ENCODE data around the gene FAM83F.

FAM83F gene

DNA sequence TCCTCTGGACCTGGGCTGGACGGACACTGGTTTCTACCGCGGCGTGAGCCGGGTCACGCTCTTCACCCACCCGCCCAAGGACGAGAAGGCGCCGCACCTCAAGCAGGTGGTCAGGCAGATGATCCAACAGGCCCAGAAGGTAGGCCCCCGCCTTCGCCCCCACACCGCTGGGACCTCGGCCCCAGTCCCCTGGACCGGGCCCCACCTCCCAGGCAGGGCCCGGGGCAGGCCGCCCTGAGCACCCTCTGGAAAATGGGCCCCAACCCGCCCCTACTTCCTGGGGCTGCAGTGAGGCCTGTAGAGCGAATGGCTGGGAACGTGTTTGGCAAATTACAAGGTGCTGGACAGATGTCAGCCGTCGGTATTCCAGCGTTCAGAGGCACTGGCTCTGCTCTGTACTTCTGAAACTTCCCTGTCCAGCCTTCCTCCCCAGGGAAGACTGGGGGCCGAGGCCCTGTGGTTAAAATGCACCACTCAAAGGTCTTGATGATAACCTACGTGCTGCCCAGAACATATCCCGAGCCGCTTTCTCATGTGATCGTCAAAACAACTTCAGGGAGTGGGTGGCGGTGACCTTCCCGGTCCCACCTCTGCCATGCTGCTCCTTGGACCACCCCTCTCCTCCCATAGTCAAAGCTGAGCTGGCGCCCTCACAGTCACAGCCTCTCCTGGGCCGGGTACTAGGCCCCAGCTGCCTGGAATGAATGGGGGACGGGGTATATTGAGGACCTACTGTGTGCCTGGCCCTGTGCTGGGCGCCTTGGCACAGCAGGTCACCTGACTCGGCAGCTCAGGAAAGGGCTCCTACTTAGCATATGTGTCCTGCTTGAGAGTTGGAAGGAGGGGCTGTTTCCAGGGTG, 869 bp downstream of the FAM83F start:
- DNase-seq: no peak

DNA sequence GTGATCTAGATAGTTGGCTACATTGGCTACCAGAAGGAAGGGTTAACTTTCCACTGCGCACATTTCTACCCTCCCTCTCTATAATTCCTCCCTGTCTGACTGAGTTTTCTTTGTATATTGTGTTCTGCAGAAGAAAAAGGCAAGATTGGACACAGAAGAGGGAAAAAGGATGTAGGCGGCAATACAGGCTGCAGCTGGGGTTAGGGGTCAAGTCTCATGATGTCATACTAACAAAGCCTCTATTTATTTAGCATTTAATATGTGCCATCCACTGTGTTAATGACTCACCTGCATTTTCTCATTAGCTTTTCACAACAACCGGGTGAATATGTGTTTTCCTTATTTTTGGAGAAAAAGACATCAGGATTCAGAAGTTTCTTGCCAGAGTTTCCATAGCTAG, 2.0 kb downstream of the FAM83F start:
- DNase-seq: no peak

DNA sequence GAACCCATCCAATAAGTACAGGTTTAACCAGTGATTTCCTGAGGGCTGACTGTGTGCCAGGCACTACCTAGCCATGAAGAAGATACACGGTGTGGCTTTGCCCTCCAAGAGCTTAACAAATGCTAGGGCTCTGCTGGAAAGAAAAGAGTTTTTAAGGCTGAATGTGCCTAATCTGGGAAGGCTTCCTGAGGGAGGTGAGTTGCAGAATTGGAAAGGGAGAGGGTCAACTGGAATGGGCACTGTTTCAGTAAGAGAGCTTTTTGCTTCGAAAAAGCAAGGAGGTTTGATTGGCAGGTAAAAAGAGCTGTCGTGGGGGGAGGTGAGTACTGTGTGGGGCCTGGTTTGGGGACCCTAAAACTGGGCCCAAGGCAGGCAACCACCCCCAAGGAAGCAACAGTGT, 2.7 kb downstream of the FAM83F start:
- no peak for DNase-seq

DNA sequence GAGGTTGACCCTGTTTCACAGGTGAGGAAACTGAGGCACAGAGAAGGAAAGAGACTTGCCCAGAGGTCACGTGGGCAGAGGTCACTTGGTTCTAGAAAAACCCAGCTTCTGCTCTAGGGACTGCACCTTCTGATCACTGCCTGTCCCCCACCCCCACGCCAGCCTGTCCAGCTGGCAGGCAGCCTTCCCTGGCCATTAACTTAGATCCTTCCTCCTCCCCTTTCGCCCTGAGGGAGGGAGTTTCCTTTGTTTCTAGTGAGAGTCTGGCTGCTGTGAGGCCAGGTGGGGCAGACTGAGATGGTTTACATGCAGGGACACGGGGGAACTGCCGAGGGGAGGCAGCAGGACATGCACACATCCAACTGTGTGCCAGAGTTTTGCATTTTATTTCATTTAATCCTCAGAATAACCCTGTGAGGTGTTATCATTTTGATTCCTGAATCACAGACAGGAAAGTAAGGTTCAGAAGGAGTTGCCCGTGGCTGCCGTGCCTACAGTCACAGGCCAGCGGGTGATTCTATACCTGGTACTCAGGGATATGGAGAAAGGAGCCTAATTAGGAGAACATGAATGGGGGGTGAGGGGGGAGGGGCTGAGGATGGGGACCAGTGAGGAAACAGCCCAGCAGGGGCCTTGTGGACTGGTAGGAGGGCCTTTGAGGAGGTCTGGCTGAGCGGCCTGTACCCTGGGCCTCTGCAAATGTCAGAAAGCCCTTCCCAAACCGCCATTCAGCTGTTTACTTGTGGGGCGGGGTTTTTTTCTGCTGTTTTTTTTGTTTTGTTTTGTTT, 3.4 kb downstream of the FAM83F start:
- no peak for DNase-seq

DNA sequence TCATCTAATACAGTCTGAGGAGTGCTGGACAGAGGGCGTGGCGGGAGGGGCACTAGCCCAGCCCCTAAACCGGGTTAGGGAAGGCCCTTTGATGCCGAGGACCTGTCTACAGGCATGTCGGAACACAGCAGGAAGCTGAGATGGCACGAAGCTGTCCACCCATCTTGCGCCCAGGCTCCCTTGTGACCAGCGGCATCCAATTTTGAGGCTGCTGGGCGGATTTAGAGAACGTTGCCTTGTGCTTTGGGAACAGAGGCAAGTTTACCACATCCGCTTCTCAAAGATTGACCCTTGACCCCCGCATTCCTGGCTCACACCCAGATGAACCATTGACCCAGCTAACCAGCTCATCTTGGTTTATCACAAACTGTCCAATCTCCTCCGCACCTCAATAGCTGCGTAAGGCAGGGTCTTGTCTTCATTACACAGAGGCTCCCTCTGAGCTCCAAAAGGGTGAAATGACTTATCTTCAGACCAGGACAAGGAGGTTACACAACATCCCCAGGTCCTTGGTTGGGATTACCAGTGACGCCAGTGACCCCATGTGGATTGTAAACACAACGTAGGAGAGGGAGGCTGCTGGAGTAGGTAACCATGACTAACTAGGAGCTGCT, 4.5 kb downstream of the FAM83F start:
- no peak for DNase-seq

DNA sequence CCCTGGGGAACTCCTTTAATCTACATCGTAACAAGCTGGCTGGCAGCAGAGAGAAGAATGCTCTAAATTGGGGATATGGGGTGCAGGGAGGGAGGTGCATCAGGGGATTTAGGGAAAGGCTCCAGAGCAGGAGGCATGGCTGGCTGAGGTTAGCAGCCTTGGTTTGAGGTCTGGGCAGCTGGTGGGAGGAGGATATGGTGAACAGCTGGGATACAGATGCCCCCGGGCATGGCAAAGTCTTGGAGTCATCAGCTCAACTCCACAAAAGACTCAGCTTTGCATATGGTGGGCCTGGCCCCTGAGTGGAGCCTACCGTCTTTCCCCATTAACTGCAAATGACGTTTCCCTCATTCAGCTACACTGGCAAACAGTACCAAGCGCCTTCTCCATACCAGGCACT, 5.4 kb downstream of the FAM83F start:
- DNase-seq: no peak

DNA sequence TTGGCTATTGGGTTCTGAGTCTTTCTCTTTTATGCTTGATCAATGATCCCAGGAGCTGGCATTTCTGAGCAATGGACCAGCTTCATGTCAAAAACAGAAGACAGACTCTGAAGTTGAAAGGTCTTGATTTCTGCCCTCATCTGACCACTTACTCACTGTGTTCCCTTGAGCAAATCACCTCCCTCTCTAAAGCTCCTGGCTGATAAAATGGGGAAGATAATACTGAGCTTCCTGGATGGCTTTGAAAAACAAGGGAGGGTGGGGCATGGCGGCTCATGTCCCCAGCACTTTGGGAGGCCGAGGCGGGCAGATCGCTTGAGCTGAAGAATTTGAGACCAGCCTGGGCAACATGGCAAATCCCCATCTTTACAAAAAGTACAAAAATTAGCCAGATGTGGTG, 6.4 kb downstream of the FAM83F start:
- no peak for DNase-seq

DNA sequence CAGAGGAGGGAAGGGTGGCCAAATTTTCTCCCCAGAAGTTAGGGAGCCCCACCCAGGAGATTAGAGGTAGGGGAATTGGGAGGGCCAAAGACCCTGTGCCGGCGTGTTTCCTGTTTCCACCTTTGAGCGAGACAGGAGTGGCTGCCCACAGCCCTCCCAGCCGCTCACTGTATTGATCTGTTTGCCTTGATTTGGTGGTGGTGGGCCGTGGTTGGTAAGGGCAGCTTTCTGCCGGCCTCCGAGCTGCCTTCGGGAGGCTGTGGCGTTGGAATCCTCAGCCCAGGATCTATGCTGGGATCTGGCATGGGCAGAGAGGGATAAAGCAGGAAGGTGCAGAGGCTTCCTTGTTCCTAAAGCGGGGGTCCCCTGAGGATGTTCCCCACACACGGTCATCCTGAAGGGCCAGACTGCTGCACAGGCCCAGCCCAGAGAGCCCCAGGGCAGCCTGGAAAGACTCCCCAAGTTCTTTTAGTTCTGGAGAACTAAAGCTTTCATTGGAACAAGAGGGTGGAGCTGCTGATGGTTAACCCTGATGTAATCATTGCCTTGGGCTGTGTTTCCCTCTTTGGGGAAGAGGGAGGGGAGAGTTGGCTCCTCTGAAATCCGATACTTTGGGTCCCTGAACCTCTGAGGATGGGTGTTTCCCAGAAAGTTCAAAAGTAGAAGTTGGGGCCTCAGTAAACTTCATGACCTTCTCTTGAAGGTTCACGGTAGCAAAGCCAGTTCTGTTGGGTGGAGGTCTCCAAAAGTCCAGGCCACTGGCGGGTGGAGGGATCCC, 7.2 kb downstream of the FAM83F start:
- no peak for DNase-seq

DNA sequence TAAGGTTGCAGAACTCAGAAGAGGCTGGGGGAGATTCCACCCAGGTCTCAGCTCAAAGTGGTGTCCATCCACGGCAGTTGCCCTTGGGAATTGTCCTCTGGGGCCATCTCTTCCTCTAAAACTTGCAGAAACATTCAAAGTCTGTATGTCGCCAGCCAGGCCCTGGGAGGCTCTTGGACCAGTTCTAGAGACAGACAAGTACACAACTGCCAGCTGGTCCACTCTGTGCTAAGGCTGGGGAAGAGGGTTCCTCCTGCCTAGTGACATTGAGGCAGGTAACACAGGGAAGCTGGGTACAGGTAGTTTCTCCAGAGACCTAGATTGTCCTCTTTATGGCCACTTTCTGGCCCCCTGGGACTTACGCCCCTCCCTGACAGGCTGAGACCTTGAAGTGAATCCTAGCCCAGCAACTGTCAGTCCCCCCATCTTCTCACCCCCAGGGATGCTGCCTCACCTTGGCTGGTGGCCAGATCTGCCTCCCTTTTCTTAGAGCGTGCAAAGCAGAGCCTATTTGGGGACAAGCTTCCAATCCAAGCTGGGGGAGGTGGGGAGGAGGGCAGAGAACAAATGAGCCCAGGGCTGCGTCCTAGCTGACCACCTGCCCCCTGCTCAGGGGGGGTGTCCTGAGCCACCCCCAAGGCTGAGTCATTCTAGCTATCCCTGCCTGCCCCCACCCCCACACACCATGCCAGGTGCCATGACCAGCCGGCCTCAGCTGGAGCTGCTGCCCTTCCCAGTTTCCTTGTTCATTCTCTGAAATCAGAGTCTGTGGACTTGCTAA, 8.4 kb downstream of the FAM83F start:
- DNase-seq: no peak

DNA sequence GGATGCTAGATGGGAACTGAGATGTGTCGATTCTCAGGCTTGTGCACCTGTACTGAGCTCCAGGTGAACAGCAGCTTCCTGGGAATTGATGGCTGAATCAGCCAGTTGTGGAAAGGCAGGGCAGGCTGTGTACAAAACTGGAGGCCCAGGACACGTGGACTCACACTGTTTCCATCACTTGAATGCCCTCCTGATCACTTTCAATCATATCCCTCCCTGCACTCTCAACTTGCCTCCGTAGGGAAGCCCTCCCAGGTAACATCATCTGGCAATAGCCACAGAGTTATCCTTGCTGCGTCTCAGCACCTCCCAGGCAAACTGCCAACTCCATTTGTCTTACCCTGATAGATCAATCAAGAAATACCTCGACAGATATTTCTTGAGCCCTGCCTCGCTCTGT, 10.1 kb downstream of the FAM83F start:
- DNase-seq: no peak

DNA sequence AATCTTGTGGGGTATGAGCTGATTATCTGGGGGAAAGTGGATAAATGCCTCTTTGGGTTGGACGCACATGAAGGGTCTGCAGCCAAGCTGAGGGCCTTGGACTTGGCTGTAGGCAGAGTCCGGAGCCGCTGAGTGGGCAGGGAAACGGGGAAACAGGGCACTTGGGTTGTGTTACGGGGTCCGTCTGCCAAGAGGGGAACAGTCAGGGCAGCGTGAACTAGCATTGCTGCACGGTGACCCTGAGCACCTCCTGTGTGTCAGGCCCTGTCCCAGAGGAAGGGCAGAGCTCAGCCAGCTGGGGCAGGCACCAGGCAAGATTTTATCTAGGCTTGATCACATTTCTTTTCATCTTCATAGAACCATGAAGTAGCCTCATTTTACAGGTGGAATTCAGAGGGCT, 11.9 kb downstream of the FAM83F start:
- DNase-seq: no peak

DNA sequence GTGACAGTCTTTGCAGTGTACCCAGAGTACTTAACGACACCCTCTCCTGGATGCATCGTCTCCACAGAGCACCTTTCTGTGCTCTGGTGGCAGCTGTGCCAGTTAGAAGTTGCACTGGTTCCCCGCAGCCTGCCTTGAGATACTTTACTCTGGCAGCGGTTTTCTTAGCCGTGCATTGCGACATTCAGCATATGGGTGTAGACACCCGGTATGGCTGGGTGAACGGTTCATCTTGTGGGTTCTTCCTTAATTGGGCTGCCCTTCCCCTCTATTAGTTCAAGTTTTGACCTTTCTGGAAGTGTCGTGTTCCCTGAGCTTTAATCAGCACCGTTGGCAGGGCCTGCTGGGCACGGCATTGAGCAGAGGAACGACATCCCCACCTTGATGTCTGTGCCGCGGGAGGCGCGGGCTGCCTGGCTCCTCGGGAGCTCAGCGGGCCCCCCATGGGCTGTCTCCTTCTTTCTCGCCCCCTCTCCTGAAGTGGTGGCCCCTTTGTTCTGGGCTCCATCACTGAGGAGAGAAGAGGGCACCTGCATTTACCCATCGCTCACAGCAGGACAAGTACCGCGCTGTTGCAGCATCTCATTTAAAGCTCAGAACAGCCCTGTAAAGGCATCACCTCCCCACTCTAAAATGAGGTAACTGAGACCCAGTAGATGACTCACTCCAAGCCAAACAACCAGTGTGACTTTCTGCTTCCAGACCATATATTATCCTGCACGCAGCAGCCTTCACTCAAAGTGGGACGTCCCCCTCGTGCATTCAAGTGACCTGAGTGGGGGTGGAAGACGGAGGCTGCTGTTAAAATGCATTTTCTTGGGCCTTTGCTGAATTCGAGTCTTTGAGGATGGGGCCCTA, 13.3 kb downstream of the FAM83F start:
- no peak for DNase-seq

DNA sequence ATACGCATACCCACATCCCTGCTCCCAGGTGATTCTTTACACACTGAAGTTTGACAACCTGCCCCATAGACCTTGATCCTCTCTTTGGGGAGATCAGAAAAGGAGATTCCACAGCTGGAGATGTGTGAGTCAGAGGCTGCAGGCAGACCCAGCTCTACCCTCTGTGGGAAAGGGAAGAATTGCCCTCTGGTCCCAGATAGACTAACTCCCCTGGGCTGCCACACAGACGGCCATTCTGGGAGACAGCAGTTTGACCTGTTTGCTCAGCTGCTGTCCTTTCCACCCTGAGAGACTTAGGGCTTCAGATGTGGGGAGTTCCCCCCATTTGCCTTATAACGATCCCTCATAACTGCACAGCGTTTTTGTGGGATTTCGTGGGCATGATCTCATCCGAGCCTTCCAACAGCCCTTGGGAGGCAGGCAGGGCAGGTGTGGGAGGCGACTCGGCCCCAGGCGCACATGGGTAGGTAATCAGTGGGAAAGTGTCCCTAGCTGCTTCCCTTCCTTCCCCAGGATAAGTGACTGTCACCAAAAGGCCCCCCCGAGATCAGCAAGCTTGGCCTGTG, 14.1 kb downstream of the FAM83F start:
- no peak for DNase-seq

DNA sequence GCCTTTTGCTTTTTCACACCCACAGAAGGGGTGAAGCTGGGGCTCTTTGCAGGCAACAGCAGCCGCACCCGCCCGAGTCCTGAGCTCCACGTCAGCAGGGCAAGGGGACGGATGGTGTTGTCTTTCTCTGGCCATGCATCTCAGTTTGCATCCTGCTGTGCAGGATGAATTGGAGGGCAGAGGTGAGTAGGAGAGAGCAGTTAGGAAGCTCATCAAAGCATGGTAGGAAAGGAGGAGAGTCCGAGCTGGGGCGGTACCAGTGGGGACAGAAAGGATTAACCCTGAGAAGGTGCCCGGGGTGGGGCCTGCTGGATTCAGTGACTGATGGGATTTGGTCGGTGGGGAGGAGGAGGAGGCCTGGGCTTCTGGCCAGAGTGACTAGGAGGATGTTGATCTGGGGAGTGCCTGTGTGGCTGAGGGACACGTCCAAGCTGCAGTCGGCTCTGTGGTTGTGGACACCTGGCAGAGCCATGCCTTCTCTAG, 14.6 kb downstream of the FAM83F start:
- DNase-seq: no peak

DNA sequence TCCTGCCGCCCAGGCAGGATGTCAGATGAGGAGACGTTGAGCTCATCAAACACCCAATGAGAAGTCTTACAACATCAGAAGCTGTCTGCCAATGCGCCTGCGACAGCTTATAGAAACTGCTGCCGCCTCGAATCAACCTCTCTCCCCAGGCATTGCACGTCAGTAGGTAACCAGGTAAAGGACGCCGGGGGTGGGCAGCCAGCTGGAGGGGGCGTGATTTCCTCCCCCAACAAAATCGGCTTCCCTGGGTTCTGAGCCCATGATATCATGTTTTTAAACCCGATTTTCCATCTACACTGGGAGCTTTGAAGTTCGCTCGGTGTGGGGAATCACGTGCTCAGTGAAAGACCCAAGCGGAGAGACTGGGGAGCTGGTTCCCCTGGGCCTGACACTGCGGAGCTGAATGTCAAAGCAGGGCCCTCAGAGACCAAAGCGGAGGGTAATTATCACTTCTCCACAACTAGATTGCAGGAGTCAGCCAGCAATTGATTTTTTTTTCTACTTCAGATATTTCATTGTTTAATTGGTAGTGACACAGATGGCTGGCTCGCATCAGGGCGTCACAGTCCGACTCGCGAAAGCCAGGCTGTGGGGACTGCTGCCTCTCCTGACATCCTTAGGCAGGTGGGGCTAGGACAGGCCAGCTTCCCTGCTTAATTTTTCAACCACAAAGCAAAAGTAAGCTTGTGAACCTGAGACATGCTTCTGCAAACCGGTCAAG, 15.4 kb downstream of the FAM83F start:
- no peak for DNase-seq

DNA sequence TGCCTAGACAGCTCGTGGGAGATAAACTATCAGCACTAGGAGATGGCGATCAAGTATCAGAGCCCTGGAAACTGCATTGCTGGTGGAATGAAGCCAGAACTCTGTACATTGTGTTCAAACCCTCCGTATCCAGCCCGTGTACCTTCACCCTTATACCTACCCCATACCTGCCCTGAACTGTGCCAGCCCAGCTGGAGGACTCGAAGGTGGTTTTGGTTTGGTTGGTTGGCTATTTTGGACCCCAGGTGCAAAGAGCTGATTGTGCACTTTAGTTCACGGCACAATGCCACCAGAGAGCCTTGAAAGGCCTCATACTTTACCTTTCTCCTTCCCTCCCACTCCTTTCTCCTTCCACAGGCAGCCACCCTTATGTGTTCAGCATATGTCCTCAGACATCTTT, 16.0 kb downstream of the FAM83F start:
- no peak for DNase-seq

DNA sequence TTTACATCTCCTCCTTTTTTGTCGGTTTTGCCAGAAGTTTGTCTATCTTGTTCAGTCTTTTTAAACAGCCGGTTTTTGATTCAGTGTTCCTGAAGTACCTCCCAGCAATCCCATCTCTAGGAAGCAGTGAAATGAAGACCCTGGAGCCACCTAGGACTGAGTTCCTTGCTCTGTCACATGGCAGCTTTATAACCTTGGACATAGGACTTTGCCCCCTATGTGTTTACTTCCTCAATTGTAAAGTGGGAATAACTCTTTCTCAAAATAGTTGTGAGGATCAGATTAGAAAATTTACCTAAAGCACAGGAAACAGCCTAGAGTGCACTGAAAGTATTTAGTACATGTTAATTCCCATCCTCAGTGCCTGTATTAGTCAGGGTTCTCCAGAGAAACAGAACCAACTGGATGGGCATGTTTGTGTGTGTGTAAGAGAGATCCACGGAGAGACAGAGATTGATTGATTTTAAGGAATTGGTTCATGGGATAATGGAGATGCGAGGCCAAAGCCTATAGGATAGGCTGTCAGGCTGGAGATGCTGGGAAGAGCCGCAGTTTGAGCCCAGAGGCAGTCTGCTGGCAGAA, 20.0 kb downstream of the FAM83F start:
- DNase-seq: no peak

DNA sequence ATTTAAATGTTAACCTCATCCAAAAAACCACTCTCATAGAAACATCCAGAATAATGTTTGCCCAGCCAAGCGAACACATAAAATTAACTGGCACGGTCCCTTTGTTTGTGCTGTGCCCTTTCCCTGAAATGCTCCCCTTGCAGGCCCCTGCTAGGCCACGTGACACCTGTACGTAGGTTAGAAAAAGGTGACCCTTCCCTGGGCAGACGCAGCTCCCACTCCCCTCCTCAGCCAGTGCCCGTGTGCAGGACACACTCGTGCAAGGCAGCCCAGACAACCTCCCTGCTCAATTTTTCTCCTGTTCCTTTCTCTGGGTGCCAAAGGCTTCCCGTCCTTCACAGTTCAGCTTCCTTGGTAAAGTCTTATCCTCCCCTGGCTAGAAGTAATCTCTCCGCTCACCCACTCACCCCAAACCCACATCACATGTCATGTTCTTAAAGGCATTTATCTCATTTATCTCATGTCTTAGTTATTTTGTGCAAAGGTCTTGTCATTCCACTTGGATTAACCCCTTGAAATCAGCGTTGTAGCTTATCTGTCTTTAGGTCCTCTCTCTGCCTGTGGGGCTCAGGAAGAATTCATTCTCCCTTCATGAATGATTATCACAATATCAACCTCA, 20.7 kb downstream of the FAM83F start:
- no peak for DNase-seq

DNA sequence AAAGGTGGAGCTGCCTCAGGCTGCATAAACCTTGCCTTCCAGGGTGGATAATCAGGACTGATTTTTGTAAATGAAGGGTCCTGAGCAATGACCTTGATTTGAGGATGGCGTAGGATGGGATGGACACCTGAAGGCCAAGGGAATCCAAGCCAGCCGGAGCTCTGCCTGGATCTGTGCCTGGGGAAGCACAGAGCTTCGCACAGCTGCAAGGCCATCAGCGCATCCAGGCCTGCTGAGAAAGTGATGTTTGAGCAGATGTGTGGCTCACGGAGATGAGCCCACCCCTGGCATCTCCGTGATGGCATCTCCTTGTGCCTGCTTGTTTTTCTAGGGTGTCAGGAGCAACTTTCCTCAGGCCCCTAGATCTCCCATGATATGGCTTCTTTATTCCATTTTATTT, 23.3 kb downstream of the FAM83F start:
- DNase-seq: no peak
